Esophagus muscularis mucosa (tissue), 4 donors: ENCODE measurements around the gene JAKMIP3.

Experiments used
- CTCF ChIP-seq, 3 experiments: fragments of 200-600 bp in 2 of 3; fragments of 450-650 bp in 1 of 3; sonication (generic) in 2 of 3; IDR thresholded peaks; one replicate each; pipeline ENCODE4 v1.5.1; 2017 to 2019; ENCODE audit warnings: antibody characterized with exemption in 3 of 3, mild to moderate bottlenecking in 2 of 3, moderate library complexity in 1 of 3
- EP300 ChIP-seq: sonication (generic); formaldehyde crosslinking; IDR thresholded peaks from one replicate; pipeline ENCODE4 v1.6.1; 2017; ENCODE audit warnings: antibody characterized with exemption
- POLR2A ChIP-seq: fragments of 450-650 bp; IDR thresholded peaks from one replicate; pipeline ENCODE4 v1.6.1; 2017; ENCODE audit warnings: antibody characterized with exemption, moderate library complexity, mild to moderate bottlenecking, low read depth
- POLR2AphosphoS5 ChIP-seq, 2 donors: sonication (generic); formaldehyde crosslinking; IDR thresholded peaks; one replicate each; pipeline ENCODE4 v1.6.1; 2017; ENCODE audit warnings: antibody characterized with exemption in 2 of 2

GRCh38 chr10:132078746-132079345 lies 13.1 kb downstream of the JAKMIP3 start:
- TF ChIP-seq POLR2AphosphoS5 (IDR thresholded peaks at IDR 0.05) (no peak), CTCF (IDR thresholded peaks at IDR 0.05) (no peak), EP300 (no peak), POLR2A (no peak)
